HG02973 (cell line): Measurements from ENCODE around the gene GSN.

Source experiments
- ATAC-seq: cut with Tn5 transposase; IDR thresholded peaks from one replicate; pipeline ENCODE4 v1.9.1; 2021; ENCODE audit warnings: moderate library complexity; ENCODE audit not compliant: unreplicated experiment

Gene GSN

GRCh38 chr9:121302341-121302740 is 34.4 kb downstream of the GSN start:
- no peak for ATAC-seq

GRCh38 chr9:121302786-121303185 is 34.8 kb downstream of the GSN start:
- ATAC-seq = no peak

- ATAC-seq = no peak
These were observed 35.8 kb downstream of the GSN start for GRCh38 chr9:121303456-121304451.

- ATAC-seq = no peak
These were observed 36.7 kb downstream of the GSN start for GRCh38 chr9:121304707-121305106.

GRCh38 chr9:121305269-121305994 is 37.5 kb downstream of the GSN start:
- no peak for ATAC-seq

GRCh38 chr9:121307976-121308375 is 40.0 kb downstream of the GSN start:
- ATAC-seq = no peak

- ATAC-seq = no peak
These were observed 40.8 kb downstream of the GSN start for GRCh38 chr9:121308765-121309164.

- no peak for ATAC-seq
These were observed 41.2 kb downstream of the GSN start for GRCh38 chr9:121309171-121309570.

GRCh38 chr9:121309833-121310425 is 42.0 kb downstream of the GSN start:
- no peak for ATAC-seq

- ATAC-seq = no peak
These were observed 42.6 kb downstream of the GSN start for GRCh38 chr9:121310571-121310970.

GRCh38 chr9:121312169-121312568 is 44.2 kb downstream of the GSN start:
- no peak for ATAC-seq

- ATAC-seq = no peak
These were observed 45.6 kb downstream of the GSN start for GRCh38 chr9:121313458-121314152.

GRCh38 chr9:121316378-121316777 is 48.4 kb downstream of the GSN start:
- no peak for ATAC-seq

- no peak for ATAC-seq
These were observed 49.0 kb downstream of the GSN start for GRCh38 chr9:121316852-121317373.

GRCh38 chr9:121317737-121318630 is 50.0 kb downstream of the GSN start:
- no peak for ATAC-seq

GRCh38 chr9:121318631-121319382 is 50.8 kb downstream of the GSN start:
- no peak for ATAC-seq

- no peak for ATAC-seq
These were observed 51.4 kb downstream of the GSN start for GRCh38 chr9:121319383-121319780.

GRCh38 chr9:121321016-121321503 is 53.1 kb downstream of the GSN start:
- no peak for ATAC-seq
